Progenitor cell of endocrine pancreas (in vitro differentiated cells): ENCODE data around the gene CSMD2. TPM values are rescaled to one million over a fixed set of nuclear protein-coding genes. Genes with fewer than 3 reads are reported as not detected.

ENCODE experiments used
- DNase-seq: peaks from one replicate; pipeline ENCODE4 v3.0.0; 2021; ENCODE audit warnings: low spot score; ENCODE audit not compliant: unreplicated experiment
- H3K27ac Mint-ChIP-seq: 2 replicates; pipeline ENCODE4 v1.8.0; 2021; ENCODE audit warnings: mild to moderate bottlenecking, moderate library complexity, mixed read lengths
- H3K27me3 Mint-ChIP-seq: 2 replicates; pipeline ENCODE4 v1.8.0; 2021; ENCODE audit warnings: mixed read lengths
- H3K36me3 Mint-ChIP-seq: 2 replicates; pipeline ENCODE4 v1.8.0; 2022; ENCODE audit warnings: mixed read lengths; ENCODE audit not compliant: insufficient read depth
- H3K4me1 Mint-ChIP-seq: 2 replicates; pipeline ENCODE4 v1.8.0; 2021; ENCODE audit warnings: low read depth, mixed read lengths
- H3K4me3 Mint-ChIP-seq: 2 replicates; pipeline ENCODE4 v1.8.0; 2021; ENCODE audit warnings: low read depth, mild to moderate bottlenecking, moderate library complexity, mixed read lengths
- H3K9me3 Mint-ChIP-seq: 2 replicates; pipeline ENCODE4 v1.8.0; 2021; ENCODE audit warnings: low read depth, mixed read lengths
- CTCF ChIP-seq: fragments of 200-600 bp; sonication (generic); IDR thresholded peaks from one replicate; pipeline ENCODE4 v1.5.0; 2021; ENCODE audit warnings: antibody characterized with exemption, mild to moderate bottlenecking; ENCODE audit not compliant: unreplicated experiment
- total RNA-seq: library from RNA; stranded (reverse); gene quantifications from 2 replicates; pipeline ENCODE4 v1.2.1, GENCODE V29; 2021

Gene CSMD2
- total RNA-seq, 1 donor from 2014 or later: 0.38 TPM

- TF ChIP-seq CTCF: no peak
- H3K4me3 Mint-ChIP-seq: no peak overlapping the region
- no peak overlapping the region for H3K27ac Mint-ChIP-seq
- no peaks in the 10 kb centered on the region for H3K9me3 Mint-ChIP-seq
- H3K36me3 Mint-ChIP-seq: no peaks in the 10 kb centered on the region
- DNase-seq: no peak
- H3K4me1 Mint-ChIP-seq: no peaks in the 10 kb centered on the region
- H3K27me3 Mint-ChIP-seq: peaks cover 23% of the 10 kb centered on the region
Observed at GRCh38 chr1:33886496-33886895, 278.5 kb downstream of the CSMD2 start.

DNA sequence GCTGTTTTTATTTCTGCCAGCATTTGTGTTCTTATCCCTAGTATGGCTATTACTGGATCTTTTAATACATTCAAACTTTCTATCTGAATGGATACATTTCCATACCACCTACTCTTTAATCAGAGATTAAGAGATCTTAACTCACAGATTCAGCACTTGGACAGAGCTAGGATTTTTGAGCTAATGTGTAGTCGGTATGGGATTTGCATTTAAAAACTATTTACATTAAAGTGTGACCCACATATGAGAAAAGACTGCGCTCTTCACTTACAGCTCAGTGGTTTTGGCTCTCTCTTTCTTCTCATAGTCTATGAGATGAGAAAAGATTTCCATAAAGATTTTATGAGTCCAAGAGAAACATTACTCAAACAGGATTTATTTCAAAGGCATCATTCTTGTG lies 284.7 kb downstream of the CSMD2 start:
- Mint-ChIP-seq H3K27me3 (peaks cover 23% of the 10 kb centered on the region), H3K9me3 (no peaks in the 10 kb centered on the region), H3K4me1 (peaks cover 5% of the 10 kb centered on the region), H3K4me3 (no peak overlapping the region), H3K36me3 (no peaks in the 10 kb centered on the region), H3K27ac (no peak overlapping the region)
- DNase-seq: no peak
- TF ChIP-seq CTCF: no peak

GRCh38 chr1:33878392-33878791 lies 286.6 kb downstream of the CSMD2 start:
- H3K4me1 Mint-ChIP-seq: peaks cover 5% of the 10 kb centered on the region
- no peak overlapping the region for H3K4me3 Mint-ChIP-seq
- no peak for TF ChIP-seq CTCF
- peaks cover 16% of the 10 kb centered on the region for H3K27me3 Mint-ChIP-seq
- DNase-seq: no peak
- H3K27ac Mint-ChIP-seq: no peak overlapping the region
- H3K36me3 Mint-ChIP-seq: no peaks in the 10 kb centered on the region
- H3K9me3 Mint-ChIP-seq: no peaks in the 10 kb centered on the region

- peaks cover 5% of the 10 kb centered on the region for H3K4me1 Mint-ChIP-seq
- TF ChIP-seq CTCF: no peak
- DNase-seq: no peak
- H3K36me3 Mint-ChIP-seq: no peaks in the 10 kb centered on the region
- H3K27ac Mint-ChIP-seq: no peak overlapping the region
- H3K9me3 Mint-ChIP-seq: peaks cover 4% of the 10 kb centered on the region
- no peak overlapping the region for H3K4me3 Mint-ChIP-seq
- peaks cover 12% of the 10 kb centered on the region for H3K27me3 Mint-ChIP-seq
Observed at GRCh38 chr1:33876970-33877650, 287.9 kb downstream of the CSMD2 start.

DNA sequence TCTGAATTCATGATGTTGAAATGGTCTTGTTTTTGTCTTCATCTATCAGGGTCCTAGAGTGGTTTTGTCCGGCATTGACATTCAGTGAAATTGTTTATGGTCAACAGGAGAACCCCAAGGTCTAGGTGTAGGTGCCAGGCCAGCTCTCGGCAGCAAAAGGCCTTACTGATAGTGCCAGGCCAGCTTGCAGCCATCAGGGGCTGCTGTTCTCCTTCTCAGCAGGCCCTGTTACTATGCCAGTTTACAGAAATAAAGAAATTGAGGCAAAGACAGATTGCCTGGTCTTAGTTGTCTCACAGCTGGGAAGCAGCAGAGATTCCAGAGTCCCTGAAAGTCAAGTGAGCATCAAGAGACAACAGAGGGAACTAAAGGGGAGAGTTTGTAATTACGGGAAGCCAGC lies 289.2 kb downstream of the CSMD2 start:
- H3K4me1 Mint-ChIP-seq: peaks cover 5% of the 10 kb centered on the region
- H3K27ac Mint-ChIP-seq: no peak overlapping the region
- no peaks in the 10 kb centered on the region for H3K36me3 Mint-ChIP-seq
- no peak for TF ChIP-seq CTCF
- DNase-seq: no peak
- peaks cover 6% of the 10 kb centered on the region for H3K27me3 Mint-ChIP-seq
- H3K4me3 Mint-ChIP-seq: no peak overlapping the region
- H3K9me3 Mint-ChIP-seq: peaks cover 4% of the 10 kb centered on the region
